Motor neuron (in vitro differentiated cells): ENCODE results near the gene TYW5. TPM values are rescaled to one million over a fixed set of nuclear protein-coding genes. Genes with fewer than 3 reads are reported as not detected.

Experiments
- ATAC-seq, 8 experiments: fragments of 200-7000 bp; cut with Tn5 transposase; replicated peaks in 6 of 8; 2 replicates each; pipeline ENCODE4 v1.8.0; 2021; ENCODE audit warnings: mild to moderate bottlenecking in 8 of 8, moderate library complexity in 8 of 8
- H3K27ac ChIP-seq, 2 donors: fragments of 250-450 bp; sonication (Bioruptor Pico); 2 replicates each; pipeline ENCODE4 v1.9.0; 2021; ENCODE audit warnings: antibody characterized with exemption in 2 of 2, mild to moderate bottlenecking in 2 of 2, moderate library complexity in 1 of 2
- H3K4me1 ChIP-seq, 2 donors: fragments of 250-450 bp; sonication (Bioruptor Pico); replicated peaks in 1 of 2; 2 replicates each; pipeline ENCODE4 v1.6.1; 2021; ENCODE audit warnings: antibody characterized with exemption in 2 of 2, mild to moderate bottlenecking in 2 of 2, moderate library complexity in 1 of 2
- H3K4me3 ChIP-seq, 5 donors: fragments of 250-450 bp; sonication (Bioruptor Pico); 2 replicates each; pipeline ENCODE4 v1.9.0; 2021; ENCODE audit warnings: antibody characterized with exemption in 5 of 5, mild to moderate bottlenecking in 5 of 5, moderate library complexity in 4 of 5
- WGBS, 10 experiments: fragments of 450-650 bp; shearing (Covaris generic); methylation state at CpG; one replicate each; pipeline ENCODE4 v1.0.0; 2022; 5-methylcytosine and 5-hydroxymethylcytosine counted together
- in situ Hi-C, 9 experiments: fragments of 400-800 bp; cut with MboI; loops; one replicate each; pipeline ENCODE4 v1.15.0; 2021; ENCODE audit warnings: low sequenced_read_pairs in 9 of 9, low pct_unique_long_range_greater_than_20kb in 2 of 9; ENCODE audit not compliant: unreplicated experiment in 9 of 9
- total RNA-seq, 8 experiments: library from RNA; unstranded; fragments of 300-600 nt; gene quantifications; 2 replicates each; pipeline versions ENCODE4 v1.2.3 to v1.2.4, GENCODE V29; 2022

Gene TYW5
- total RNA-seq, 8 experiments from 2014 or later: 6.7 to 18.8 (median 9.0) TPM

DNA sequence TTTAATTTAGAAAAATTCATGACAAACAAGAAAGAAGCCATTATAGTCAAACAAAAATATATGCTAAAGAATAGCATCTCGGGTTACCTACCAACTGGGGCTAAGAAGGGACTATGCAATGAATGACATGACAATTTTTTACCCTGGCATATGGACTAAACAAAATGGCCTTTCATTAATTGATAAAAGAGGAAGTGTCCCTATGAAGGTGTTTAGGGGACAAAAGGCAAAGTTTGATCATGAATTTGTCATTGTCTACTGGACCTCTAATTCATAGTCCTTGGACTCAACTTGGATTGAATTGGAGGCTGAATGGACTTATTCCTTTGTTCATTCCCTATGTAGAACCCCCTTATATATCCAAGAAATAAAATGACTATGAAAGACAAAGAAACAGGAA, 12.8 kb upstream of the TYW5 start:
- no peak for ATAC-seq
- in situ Hi-C loops: no loop called here
- no peaks in the 10 kb centered on the region for H3K4me1 ChIP-seq
- H3K27ac ChIP-seq: no peak overlapping the region
- H3K4me3 ChIP-seq: no peak overlapping the region
- 63 to 100% (median 91%) methylated on average over 1 of the region's 1 CpG; no CpG with 5 or more reads in 1 of the 10 experiments for WGBS, 10 experiments

DNA sequence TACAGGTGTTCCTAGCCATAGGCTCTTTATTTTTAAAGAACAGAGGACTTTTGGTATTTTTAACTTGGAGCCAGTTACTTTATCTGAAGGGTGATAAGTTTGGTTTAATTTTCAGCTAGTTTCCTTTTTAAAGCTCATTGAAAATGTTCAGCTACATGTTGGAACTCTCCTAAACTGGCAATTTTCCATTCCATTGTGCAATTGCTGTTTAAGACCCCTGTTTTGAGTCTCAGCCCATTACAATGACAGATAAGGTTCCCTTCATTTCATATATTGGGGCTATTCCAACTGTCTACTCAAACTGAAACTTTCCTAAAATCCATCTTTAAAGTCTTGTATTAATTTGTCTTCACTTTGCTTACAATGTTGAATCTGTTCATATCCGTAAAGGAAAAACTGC, 11.7 kb upstream of the TYW5 start:
- H3K4me3 ChIP-seq: no peak overlapping the region
- no peaks in the 10 kb centered on the region for H3K4me1 ChIP-seq
- H3K27ac ChIP-seq: no peak overlapping the region
- WGBS, 10 experiments: 88 to 100% (median 100%) methylated on average over 1 of the region's 1 CpG
- ATAC-seq: no peak
- in situ Hi-C loops: no loop called here

DNA sequence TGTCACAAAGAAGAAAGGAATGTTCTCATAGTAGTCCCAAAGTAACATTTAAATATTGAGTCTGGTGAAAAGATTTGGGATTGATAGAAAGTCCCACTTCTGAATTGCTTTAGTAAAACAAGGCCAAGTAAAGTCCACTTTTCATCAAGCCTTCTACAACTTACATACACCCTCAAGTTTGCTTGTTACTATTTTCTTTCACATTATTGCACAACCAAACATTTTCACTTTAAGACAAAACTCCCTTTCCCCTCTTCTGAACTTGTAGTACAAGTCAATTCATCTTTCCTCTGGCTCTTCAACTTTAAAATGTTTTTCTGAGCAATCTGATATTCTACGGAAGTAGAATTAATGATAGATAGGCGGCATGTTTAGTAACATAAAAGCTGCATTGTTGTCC, 11.1 kb upstream of the TYW5 start:
- Histone ChIP-seq H3K27ac (no peak overlapping the region), H3K4me1 (no peaks in the 10 kb centered on the region), H3K4me3 (no peak overlapping the region)
- WGBS, 10 experiments: 79 to 100% (median 100%) methylated on average over 1 to 2 of the region's 2 CpGs; no CpG with 5 or more reads in 1 of the 10 experiments
- in situ Hi-C loops: no loop called here
- no peak for ATAC-seq

DNA sequence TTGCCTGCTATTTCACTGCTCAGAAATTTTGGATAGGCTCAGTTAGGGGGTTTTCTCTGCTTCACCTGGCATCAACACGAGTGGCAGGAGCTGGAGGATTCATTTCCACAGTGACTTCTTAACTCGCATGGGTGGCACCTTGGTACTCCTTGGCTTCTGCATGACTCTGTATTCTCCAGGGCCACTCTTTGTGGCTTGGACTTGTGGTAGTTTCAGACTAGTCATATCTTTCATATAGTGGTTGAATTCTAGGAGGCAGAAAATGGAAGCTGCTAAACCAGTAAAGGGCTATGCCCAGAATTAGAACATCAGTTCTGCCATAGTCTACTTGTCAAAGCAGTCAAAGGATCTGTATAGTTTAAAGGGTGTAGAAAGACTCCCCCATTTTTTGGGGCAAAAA, 6.9 kb upstream of the TYW5 start:
- 70 to 100% (median 94%) methylated on average over 1 to 2 of the region's 2 CpGs; no CpG with 5 or more reads in 5 of the 10 experiments for WGBS, 10 experiments

DNA sequence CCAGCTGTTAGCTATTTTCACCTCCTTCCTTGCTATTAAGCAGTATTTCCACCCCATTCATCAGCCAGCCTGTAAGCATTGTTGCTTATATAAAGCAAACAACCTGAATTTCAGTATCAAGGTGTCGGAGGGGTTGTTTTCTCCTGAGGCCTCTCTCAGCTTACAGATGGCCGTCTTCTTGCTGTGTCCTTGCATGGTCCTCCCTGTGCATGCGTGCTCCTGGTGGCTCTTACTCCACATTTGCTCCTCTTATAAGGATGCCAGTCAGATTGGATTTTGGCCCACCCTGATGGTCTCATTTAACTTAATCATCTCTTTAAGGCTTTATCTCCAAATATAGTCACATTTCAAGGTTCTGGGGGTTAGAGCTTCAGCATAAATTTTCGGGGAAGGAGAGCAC, 2.7 kb upstream of the TYW5 start:
- in situ Hi-C loops: no loop called here
- H3K4me1 ChIP-seq: peaks cover 16 to 19% of the 10 kb centered on the region in 2 donors
- WGBS, 10 experiments: 60 to 100% (median 100%) methylated on average over 1 to 4 of the region's 4 CpGs; no CpG with 5 or more reads in 2 of the 10 experiments
- ATAC-seq: no peak
- no peak overlapping the region for H3K4me3 ChIP-seq
- no peak overlapping the region for H3K27ac ChIP-seq

More for the DNA sequence above, 6.9 kb upstream of the TYW5 start:
- H3K4me3 ChIP-seq: no peak overlapping the region
- ATAC-seq: no peak
- no peak overlapping the region for H3K27ac ChIP-seq
- H3K4me1 ChIP-seq: peaks cover under 1 to 2% of the 10 kb centered on the region in 2 donors
- in situ Hi-C loops: no loop called here

DNA sequence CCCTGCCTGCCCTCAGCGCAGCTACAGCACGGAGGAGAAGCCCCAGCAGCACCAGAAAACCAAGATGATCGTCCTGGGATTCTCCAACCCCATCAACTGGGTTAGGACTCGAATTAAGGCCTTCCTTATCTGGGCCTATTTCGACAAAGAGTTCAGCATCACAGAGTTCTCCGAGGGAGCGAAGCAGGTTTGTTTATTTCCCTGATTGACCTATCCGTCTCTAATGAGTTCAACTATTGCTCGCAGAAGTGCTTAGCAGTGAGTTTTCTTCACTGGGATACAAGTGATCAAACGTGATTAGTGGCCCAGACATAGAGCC, 730 bp upstream of the TYW5 start:
- H3K27ac ChIP-seq: peak overlapping the region; percentile 79 to 95
- H3K4me1 ChIP-seq: peaks cover 16 to 19% of the 10 kb centered on the region in 2 donors
- ATAC-seq: no peak
- in situ Hi-C loops: no loop called here
- WGBS, 10 experiments: 0 to 10% (median 0%) methylated on average over 1 to 8 of the region's 10 CpGs; no CpG with 5 or more reads in 3 of the 10 experiments
- peak overlapping the region; percentile 77 to 98 (median 92) for H3K4me3 ChIP-seq

DNA sequence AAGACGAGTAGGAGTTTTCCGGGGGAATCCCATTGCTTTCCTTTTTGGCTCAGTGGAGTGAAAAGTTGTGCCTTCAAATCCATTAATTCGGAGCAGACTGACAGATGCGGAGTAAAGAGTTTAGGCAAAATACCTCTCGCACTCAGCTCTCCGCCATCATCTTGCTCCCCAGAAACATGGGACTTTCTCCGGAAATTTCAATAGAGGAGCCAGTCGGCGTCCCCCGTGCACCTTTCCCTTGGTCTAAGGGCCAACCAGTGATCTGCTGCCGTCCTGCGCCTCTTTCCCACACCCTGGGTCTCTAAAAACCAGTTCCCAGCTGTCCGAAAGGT, 318 bp downstream of the TYW5 start:
- ATAC-seq: peak; percentile 30 to 70 (median 44)
- 0 to 3% (median 0%) methylated on average over 2 to 8 of the region's 13 CpGs for WGBS, 10 experiments
- in situ Hi-C loops: no loop called here
- peak overlapping the region; percentile 79 to 95 for H3K27ac ChIP-seq
- H3K4me1 ChIP-seq: peaks cover 16 to 19% of the 10 kb centered on the region in 2 donors
- H3K4me3 ChIP-seq: peak overlapping the region; percentile 77 to 98 (median 92)

DNA sequence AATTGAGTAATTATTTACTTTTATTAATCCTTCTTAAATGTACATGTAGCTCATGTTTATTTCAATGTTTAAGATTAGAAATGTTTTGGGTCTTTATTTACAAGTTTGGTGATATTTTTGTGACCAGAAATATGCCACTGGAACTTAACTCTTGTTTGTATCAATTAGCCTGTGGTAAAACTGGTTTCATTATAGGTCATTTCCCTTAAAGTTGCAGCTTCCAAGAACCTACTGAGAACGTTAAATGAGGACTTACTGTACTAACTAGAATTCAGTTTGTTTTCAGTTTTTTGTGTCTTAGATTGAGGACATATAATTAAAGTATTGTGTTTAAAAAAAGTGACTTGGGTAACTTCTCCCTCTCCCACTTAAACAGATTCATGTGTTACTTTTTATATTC, 4.3 kb downstream of the TYW5 start:
- ATAC-seq: no peak
- H3K27ac ChIP-seq: no peak overlapping the region
- 40 to 100% (median 60%) methylated on average over 1 of the region's 1 CpG; no CpG with 5 or more reads in 1 of the 10 experiments for WGBS, 10 experiments
- in situ Hi-C loops: no loop called here
- peaks cover 7 to 9% of the 10 kb centered on the region in 2 donors for H3K4me1 ChIP-seq
- H3K4me3 ChIP-seq: no peak overlapping the region

DNA sequence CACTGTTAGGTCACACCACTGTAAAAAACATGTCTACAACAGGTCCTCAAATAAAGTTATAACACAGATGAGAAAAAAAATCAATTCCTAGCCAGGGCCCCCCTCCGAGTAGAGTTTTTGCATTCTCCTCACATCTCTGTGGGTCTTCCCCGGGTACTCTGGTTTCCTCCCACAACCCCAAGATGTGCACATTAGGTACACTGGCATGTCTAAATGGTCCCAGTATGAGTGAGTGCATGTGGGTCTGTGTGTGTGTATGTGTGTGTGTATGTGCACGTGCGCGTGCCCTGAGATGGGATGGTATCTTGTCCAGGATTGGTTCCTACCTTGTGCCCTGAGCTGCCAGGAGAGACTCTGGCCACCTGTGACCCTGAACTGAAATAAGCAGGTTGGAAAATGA, 4.9 kb downstream of the TYW5 start:
- H3K4me1 ChIP-seq: peaks cover 7 to 9% of the 10 kb centered on the region in 2 donors
- in situ Hi-C loops: no loop called here
- no peak overlapping the region for H3K27ac ChIP-seq
- ATAC-seq: no peak
- H3K4me3 ChIP-seq: no peak overlapping the region
- 96 to 100% (median 100%) methylated on average over 1 to 4 of the region's 5 CpGs; no CpG with 5 or more reads in 7 of the 10 experiments for WGBS, 10 experiments

DNA sequence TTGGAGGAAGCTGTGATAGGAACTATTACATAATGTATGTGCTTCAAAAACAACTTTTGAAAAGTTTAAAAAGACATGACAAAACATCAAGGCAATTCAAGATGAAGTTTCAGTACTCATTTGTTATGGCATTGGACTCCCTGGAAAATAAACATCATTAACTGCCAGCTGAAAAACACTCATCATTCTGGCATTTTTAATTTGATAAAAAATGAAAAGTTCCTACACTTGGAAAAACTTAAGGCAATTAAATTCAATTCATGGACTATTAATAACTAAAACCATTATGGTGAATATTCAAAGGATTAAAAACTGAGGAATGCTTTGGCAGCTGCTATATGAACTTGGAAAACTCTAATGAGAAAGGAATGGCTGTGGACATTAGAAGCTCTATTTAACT, 8.5 kb downstream of the TYW5 start:
- in situ Hi-C loops: no loop called here
- Histone ChIP-seq H3K4me1 (no peaks in the 10 kb centered on the region), H3K4me3 (no peak overlapping the region), H3K27ac (no peak overlapping the region)
- ATAC-seq: peak in 1 of 8 experiments; percentile 53

DNA sequence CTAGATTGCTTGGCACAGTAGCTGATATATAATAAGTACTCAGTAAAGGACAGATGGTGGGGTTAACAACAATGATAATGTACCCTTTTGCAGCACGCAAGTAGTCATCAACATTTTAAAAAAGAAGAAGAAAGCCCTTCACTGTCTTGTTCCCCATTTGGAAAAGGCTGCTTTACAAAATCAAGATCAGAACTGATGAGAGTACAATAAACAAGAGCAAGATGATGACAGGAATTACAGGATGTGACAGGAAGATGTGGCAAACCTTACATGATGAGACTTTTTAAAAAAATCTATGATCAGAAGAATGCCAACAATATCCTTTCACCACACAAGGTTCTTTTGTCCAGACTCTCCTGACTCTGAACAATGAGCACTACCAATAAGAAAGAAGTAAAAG, 9.1 kb downstream of the TYW5 start:
- Histone ChIP-seq H3K27ac (no peak overlapping the region), H3K4me3 (no peak overlapping the region), H3K4me1 (no peaks in the 10 kb centered on the region)
- WGBS, 10 experiments: 70 to 100% (median 100%) methylated on average over 1 of the region's 1 CpG; no CpG with 5 or more reads in 3 of the 10 experiments
- in situ Hi-C loops: no loop called here
- ATAC-seq: no peak

DNA sequence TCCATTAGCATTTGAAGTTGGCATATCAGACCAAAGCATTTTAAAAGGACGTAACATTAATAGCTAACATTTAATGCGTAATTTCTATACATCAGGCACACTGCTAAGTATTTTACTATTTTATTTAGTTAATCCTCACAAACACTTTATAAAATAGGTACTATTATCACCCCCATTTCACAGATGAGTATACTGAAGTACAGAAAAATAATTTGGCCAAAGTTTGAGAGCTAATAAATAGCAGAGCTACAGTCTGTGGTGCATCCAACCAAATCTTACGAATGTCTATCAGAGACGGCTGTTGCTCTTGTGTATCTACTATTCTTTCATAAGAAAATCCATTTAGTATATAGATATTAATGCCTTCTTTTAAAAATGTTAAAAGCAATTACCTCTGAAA, 11.9 kb downstream of the TYW5 start:
- H3K27ac ChIP-seq: no peak overlapping the region
- in situ Hi-C loops: no loop called here
- H3K4me3 ChIP-seq: no peak overlapping the region
- WGBS, 10 experiments: 90 to 100% (median 96%) methylated on average over 2 to 4 of the region's 4 CpGs; no CpG with 5 or more reads in 2 of the 10 experiments
- ATAC-seq: no peak
- no peaks in the 10 kb centered on the region for H3K4me1 ChIP-seq

DNA sequence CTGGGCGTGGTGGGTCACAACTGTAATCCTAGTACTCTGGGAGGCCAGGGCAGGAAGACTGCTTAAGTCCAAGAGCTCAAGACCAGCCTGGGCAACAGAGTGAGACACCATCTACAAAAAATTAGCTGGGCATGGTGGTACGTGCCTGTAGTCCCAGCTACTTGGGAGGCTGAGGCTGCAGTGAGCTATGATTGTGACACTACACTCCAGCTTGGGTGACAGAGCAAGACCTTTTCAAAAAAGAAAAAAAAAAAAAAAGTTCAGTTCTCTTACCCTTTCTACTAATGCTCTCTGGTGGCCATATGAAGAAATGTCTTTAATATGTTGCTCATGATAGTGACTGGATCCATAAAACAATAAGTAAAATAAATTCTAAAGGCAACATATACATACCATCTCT, 14.9 kb downstream of the TYW5 start:
- no peak overlapping the region for H3K27ac ChIP-seq
- ATAC-seq: peak in 3 of 8 experiments; percentile 61 to 85 (median 69)
- H3K4me3 ChIP-seq: no peak overlapping the region
- no peaks in the 10 kb centered on the region for H3K4me1 ChIP-seq
- in situ Hi-C loops: no loop called here
- 44 to 100% (median 88%) methylated on average over 1 to 2 of the region's 2 CpGs; no CpG with 5 or more reads in 2 of the 10 experiments for WGBS, 10 experiments

DNA sequence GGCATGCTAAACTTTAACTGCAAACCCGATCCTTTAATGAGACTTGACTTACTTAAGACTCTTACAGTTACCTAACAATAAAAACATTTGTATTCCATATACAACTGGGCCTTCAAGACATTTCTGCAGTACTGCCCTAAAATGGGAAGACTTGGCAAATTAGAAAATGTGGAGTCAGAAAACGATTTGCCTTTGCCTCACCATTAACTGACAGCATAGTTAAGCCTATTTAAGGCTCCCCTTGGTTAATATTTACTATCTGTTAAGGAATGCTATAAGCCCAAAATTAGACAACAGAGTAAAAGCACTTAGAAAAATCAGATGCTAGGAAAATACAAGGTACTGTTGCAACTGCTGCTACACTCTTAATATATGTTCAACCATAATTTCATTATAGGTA, 18.7 kb downstream of the TYW5 start:
- no peak for ATAC-seq
- no peak overlapping the region for H3K4me3 ChIP-seq
- H3K27ac ChIP-seq: no peak overlapping the region
- no peaks in the 10 kb centered on the region for H3K4me1 ChIP-seq
- in situ Hi-C loops: no loop called here
- 36 to 93% (median 71%) methylated on average over 1 to 2 of the region's 2 CpGs; no CpG with 5 or more reads in 1 of the 10 experiments for WGBS, 10 experiments
